NCI-H1417 treated with DMSO at 0.1 percent for 48 hours (cell line): ENCODE measurements around the gene CCDC12.
A peak's percentile ranks its signal among the peaks of the same experiment; 100 is the strongest.
"Not testable (repeated sequence)": the region's sequence is repeated elsewhere in the genome, so short reads cannot be mapped to it uniquely, and the experiment has no call there.

Source experiments
- DNase-seq: peaks from one replicate; lab custom pipeline; 2025; lab: John Stamatoyannopoulos, UW

The CCDC12 gene

DNA sequence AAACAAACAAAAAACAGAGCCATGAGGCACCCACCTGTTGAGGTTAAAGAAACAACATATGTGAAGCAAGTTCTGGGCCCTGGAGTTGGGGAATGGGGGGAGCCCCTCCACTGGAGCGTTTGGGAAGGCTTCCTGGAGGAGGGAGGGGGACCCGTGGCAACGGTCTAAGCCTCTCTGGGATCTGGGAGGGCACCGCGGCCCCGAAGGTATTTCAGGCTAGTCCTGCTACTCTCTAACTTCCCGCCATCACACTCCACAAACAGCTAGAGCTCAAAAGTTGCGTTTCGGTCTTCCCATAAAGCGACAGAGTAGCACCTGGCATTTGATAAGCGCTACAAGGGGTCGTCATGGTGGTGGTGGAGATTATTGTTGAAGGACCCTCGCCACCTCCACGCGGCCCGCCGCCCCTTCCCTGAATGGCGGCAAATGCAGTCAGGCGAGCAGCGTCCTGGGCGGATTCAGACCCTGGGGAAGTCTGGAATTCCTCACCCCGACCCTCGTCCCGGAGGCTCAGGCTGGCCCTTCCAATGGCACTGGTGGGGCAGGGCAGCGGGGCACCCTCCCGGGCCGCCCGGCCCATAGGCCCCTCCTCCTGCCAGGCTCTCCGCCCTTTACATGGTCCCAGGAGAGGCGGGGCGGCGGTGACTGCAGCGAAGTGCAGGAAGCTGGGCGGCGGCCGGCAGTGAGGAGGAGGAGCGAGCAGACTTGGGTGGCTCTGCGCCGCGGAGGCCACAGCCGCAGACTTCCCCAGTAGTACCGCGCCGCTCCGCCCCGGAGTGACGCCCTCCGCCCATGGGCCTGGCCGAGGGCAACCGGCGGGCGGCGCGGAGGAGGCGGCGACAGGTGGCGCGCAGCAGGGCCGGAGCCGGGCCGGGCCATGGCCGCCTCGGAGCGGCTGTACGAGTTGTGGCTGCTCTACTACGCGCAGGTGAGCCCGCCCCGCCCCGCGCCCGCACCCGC is 2.7 kb upstream of the CCDC12 start, which contains the start of gene NBEAL2:
NBEAL2 (plus strand) TSS at position 682 of the 960 bp plus-strand sequence; CDS start at position 878, 196 bp downstream.
- DNase-seq: peak; percentile 35

DNA sequence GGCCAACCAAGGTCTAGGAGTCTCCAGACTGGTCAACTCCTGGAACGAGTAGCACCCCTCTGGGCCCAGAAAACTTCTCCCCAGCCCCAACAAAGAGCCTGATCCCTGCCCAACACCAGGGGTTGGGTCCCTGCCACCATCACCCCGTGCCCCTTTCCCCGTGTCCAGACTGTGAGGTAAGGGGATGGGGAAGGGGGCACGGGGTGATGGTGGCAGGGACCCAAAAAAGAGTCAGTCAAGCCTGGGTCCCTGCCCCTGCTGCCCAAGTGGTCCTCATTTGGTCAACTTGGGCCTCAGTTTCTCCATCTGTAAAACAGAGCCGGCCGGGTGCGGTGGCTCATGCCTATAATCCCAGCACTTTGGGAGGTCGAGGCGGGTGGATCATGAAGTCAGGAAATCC is 1.8 kb upstream of the CCDC12 start:
- no peak for DNase-seq

GRCh38 chr3:46977811-46978195 is 1.3 kb upstream of the CCDC12 start:
- DNase-seq: no peak

DNA sequence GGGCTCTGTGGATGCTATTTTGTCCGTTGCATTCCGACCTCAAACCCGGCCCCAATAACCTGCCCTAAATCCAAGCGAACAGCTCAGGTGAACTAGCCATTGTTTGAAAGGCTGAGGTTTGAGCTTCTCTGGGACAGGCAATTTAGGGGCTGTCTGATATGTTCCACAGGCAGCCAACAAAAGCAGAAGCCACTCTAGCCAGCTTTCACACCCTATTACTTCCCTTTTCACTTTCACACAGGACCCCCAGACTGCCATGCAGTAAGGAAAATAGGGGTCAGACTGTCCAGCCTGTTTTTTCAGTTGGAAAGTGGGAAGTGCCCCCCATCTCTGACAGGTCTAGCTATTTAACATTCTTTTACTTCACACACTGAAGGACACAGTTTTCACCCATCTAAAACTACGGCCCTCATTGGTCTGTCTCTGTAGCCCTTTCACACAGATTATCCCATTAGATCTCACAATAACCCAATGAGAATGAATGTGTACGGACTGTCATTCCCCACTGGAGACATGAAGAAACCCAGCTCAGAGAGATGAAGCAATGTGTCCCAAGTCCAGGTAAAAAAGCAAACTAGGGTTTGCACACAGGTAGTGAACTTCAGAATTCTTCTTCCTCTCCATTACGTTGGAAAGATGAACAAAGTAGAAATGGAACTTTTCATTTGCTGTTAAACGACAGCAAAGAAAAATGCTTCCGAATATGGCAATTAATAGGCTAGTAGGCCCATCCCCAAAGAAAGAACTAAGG is 1.9 kb downstream of the CCDC12 start:
- no peak for DNase-seq

- DNase-seq: no peak
Measured at GRCh38 chr3:46972396-46972795, 4.1 kb downstream of the CCDC12 start.

DNA sequence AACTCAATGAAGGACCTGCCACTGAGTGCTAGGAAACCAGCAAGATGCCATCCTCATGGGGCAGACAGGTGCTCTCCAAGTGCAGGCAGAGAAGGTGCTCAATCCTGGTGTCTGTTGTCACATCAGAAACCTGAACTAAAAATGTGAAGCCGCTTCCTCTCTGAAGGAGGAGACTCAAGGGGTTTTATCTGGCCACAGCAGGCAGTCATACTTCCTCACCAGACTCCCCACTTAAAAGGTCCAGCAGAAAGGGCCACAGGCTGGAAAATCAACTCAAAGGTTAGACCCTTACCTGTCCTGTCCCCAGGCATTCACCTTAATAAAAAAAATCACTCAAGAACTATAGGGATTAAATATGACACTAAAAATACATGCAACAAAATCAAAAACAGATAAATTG is 4.8 kb downstream of the CCDC12 start:
- DNase-seq: no peak

GRCh38 chr3:46971151-46971550 is 5.4 kb downstream of the CCDC12 start:
- no peak for DNase-seq

- no peak for DNase-seq
Measured at GRCh38 chr3:46970391-46971091, 6.0 kb downstream of the CCDC12 start.

DNA sequence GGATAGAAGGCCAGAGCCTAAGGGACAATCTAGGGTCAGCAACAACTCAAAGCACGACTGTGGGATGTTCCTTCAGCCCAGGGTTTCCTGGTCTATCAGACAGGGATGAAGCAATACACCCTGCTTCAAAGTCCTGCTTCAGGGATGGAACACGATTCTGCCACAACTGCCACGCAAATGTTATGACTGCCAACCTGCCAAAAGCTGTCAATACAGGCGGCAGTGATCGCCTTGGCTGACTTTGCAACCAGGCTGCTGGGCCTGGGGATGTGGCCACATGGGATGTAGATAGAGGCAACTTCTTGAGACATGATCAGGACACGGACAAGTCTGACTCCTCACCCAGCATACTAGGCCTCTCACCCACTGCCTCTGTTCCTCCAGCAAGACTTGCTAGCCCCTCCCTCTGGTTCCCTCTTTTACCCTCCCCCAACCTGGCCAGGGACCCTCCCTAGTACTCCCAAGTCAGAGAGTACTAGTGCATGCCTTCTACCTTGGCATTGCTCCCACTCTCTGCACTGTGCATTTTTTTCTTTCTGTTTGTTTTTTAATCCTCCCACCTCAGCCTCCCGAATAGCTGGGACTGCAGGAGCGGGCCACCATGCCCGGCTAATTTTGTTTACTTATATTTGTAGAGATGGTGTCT is 7.6 kb downstream of the CCDC12 start:
- no peak for DNase-seq

DNA sequence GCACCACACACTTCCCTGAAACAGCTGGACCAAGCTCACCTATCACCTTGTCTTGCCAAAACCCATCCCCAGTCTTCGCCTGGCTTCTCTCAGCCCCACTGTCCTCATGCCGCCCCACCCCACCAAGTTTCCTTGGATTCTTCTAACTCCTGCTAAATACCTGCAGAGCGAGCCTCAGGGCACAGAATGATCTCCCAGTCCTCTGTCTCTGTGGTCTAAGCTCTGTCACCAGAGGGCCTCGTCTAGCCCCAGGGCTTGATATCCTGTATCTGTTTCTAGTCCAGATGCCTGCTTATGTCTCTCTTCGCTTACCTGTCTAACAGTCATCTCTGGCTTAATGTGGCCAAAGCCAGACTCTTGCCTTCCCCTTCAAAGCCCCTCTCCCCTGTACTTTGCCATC is 9.7 kb downstream of the CCDC12 start:
- no peak for DNase-seq

DNA sequence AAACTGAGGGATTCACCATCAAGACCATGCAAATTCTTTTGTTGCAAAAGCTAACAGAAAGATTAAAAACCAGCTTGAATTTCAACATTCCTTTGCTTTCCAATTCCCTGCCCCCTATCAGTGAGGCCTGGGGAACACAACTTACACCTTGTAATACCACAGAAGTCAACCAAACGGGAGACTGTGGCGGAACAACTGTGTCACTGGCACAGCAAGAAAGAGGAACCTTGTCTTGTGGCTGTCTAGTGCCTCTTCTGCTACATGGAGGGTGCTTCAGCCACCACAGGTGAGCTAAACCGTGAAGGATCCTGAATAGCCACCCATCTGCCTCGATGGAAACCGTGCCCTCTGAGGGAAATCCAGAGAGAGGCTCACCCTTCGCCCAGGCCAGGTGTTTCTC is 11.4 kb downstream of the CCDC12 start:
- no peak for DNase-seq

DNA sequence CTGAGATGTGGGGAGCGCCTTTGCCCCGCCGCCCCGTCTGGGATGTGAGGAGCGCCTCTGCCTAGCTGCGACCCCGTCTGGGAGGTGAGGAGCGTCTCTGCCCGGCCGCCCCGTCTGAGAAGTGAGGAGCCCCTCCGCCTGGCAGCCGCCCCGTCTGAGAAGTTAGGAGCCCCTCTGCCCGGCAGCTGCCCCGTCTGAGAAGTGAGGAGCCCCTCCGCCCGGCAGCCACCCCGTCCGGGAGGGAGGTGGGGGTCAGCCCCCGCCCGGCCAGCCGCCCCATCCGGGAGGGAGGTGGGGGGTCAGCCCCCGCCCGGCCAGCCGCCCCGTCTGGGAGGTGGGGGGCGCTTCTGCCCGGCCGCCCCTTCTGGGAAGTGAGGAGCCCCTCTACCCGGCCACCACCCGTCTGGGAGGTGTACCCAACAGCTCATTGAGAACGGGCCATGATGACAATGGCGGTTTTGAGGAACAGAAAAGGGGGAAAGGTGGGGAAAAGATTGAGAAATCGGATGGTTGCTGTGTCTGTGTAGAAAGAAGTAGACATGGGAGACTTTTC is 12.4 kb downstream of the CCDC12 start:
- DNase-seq: not testable (repeated sequence)

DNA sequence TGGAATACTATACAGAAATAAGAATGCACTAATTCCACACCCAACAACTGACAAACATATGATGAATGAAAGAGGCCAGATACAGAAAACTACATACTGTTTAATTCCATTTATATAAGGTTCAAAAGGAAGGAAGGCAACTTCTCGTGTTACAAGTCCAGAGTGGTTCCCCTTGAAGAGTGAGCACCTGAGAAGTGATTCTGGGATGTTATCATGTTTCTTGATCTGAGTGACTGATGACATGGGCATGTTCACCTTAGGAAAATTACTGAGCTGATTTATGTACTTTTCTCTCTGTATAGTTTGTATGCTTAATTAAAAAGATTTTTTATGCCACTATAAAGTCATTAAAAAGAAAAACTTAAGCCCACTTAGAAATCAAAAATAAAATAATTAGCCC is 13.6 kb downstream of the CCDC12 start:
- no peak for DNase-seq

DNA sequence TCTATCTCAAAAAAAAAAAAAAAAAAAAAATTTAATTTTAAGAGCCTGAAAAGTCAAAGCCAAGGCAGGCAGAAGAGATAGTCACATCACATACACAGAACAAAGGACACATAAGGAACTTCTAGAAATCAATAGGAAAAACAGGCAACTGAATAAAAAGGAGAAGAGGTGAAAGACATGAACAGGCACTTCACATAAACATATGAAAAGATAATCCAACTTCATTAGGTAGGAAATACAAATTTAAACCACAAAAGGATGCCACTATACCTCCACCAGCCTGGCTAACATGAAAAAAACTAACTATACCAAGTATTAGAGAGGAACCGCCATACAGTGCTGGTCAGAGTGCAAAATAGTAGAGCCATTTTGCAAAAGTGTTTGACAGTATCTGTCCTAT is 14.1 kb downstream of the CCDC12 start:
- no peak for DNase-seq

- no peak for DNase-seq
Measured at GRCh38 chr3:46960835-46961234, 15.7 kb downstream of the CCDC12 start.

GRCh38 chr3:46960081-46960701 is 16.4 kb downstream of the CCDC12 start:
- DNase-seq: no peak

GRCh38 chr3:46959161-46959511 is 17.4 kb downstream of the CCDC12 start:
- DNase-seq: no peak

DNA sequence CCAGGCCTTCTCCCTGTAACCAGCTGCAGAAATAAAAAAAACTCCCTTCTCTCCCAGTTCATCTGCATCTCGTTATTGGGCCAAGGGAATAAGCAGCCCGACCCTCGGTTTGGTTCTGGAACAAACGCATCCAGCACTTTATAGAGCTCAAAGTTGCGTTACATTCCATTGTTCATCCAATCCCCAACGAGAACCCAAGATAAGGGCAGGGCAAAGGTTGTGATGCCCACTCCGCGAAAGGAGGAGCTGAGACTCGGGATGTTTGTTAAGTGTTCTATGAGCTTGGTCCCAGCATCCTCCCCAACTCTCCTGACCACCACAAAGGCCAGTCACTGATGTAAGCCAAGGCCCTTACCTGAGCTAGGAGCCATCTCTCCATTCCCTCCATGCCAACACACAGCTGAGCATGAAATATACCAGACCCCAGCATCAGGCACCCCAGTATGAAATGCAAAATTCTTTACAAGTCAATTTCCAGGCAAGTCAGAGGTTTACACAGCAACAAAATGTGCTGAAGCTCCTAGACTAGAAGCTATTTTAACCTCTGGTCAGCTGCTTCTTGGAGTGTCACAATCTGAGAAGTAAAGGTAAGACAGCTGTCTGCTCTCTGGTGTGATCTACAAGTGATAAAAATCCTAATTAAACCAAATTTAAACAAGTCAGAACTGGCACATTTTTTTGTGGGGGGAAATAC is 17.9 kb downstream of the CCDC12 start:
- DNase-seq: no peak

- no peak for DNase-seq
Measured at GRCh38 chr3:46957092-46957820, 19.3 kb downstream of the CCDC12 start.

DNA sequence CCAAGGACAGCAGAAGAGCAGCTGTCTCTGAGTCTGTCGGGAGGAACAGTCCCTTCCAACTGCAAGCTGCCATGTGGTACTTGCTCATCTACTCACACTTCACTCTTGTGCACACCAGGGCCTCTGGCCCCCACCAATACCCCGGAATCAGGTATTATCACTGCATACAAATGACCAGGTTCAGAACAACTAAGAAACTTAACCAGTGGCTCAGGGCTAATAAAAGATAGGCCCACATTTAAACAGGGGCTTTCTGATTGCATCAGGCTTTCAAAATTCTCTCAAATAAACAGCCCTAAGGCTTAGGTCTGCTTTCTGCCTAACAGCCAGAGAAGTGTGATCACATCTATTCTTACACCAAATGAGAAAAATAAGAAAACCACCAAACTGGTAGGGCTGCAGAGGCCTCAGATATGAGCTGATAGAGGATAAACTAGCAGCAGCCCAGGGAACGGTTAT is 20.7 kb downstream of the CCDC12 start:
- no peak for DNase-seq
